Measurements from ENCODE around the gene RXFP2. TPM values are rescaled to one million over a fixed set of nuclear protein-coding genes. Genes with fewer than 3 reads are reported as not detected.

Gene RXFP2
- total RNA-seq, 4 donors from 2014 or later, result not detected

GRCh38 chr13:31814536-31814935, 75.2 kb downstream of the RXFP2 start:
- peaks cover 0 to 15% (median 0%) of the 10 kb centered on the region in 3 donors for H3K9me3 ChIP-seq
- TF ChIP-seq CTCF (IDR thresholded peaks at IDR 0.05), result no peak
- no peak for TF ChIP-seq POLR2A (IDR thresholded peaks at IDR 0.05)
- H3K36me3 ChIP-seq, result no peaks in the 10 kb centered on the region
- no peak overlapping the region for H3K27ac ChIP-seq
- no peaks in the 10 kb centered on the region for H3K27me3 ChIP-seq
- no peak overlapping the region for H3K4me3 ChIP-seq
- DNase-seq, result no peak
- intact Hi-C loops (cut with DNase I), result no loop called here
- 85 to 93% methylated on average over 5 of the region's 5 CpGs for WGBS, 2 donors
- H3K4me1 ChIP-seq, result no peaks in the 10 kb centered on the region

- TF ChIP-seq POLR2A (IDR thresholded peaks at IDR 0.05) (no peak), CTCF (IDR thresholded peaks at IDR 0.05) (no peak)
Observed at GRCh38 chr13:31815361-31816144, 76.2 kb downstream of the RXFP2 start.

GRCh38 chr13:31818236-31818635, 78.9 kb downstream of the RXFP2 start:
- no peaks in the 10 kb centered on the region for H3K4me1 ChIP-seq
- intact Hi-C loops (cut with DNase I), result no loop called here
- H3K27ac ChIP-seq, result no peak overlapping the region
- no peak for TF ChIP-seq CTCF (IDR thresholded peaks at IDR 0.05)
- no peak for TF ChIP-seq POLR2A (IDR thresholded peaks at IDR 0.05)
- no peaks in the 10 kb centered on the region for H3K36me3 ChIP-seq
- no peak for DNase-seq
- H3K9me3 ChIP-seq, result peaks cover 0 to 15% (median 0%) of the 10 kb centered on the region in 3 donors
- H3K4me3 ChIP-seq, result no peak overlapping the region
- H3K27me3 ChIP-seq, result no peaks in the 10 kb centered on the region

More at GRCh38 chr13:31815361-31816144, 76.2 kb downstream of the RXFP2 start:
- Histone ChIP-seq H3K9me3 (peaks cover 0 to 15% (median 0%) of the 10 kb centered on the region in 3 donors), H3K27ac (no peak overlapping the region), H3K4me3 (no peak overlapping the region), H3K4me1 (no peaks in the 10 kb centered on the region), H3K27me3 (no peaks in the 10 kb centered on the region), H3K36me3 (no peaks in the 10 kb centered on the region)
- intact Hi-C loops (cut with DNase I), result no loop called here
- 25 to 44% methylated on average over 1 of the region's 1 CpG for WGBS, 2 donors
- no peak for DNase-seq

GRCh38 chr13:31824705-31825517, 85.6 kb downstream of the RXFP2 start:
- DNase-seq, result no peak
- H3K36me3 ChIP-seq, result no peaks in the 10 kb centered on the region

More at GRCh38 chr13:31824705-31825517, 85.6 kb downstream of the RXFP2 start:
- intact Hi-C loops (cut with DNase I), result no loop called here
- Histone ChIP-seq H3K9me3 (no peaks in the 10 kb centered on the region), H3K27ac (no peak overlapping the region), H3K4me1 (no peaks in the 10 kb centered on the region), H3K27me3 (no peaks in the 10 kb centered on the region), H3K4me3 (no peak overlapping the region)
- 71 to 83% methylated on average over 2 to 3 of the region's 3 CpGs for WGBS, 2 donors
- TF ChIP-seq CTCF (IDR thresholded peaks at IDR 0.05), result peak in 1 of 6 experiments; percentile 9
- no peak for TF ChIP-seq POLR2A (IDR thresholded peaks at IDR 0.05)
